NOMO-1 (cell line): ENCODE results near the gene BTBD10.

Experiments used
- DNase-seq, 2 experiments: peaks; one replicate each; lab custom pipeline; 2025; ENCODE audit not compliant: unreplicated experiment in 2 of 2; lab: John Stamatoyannopoulos, UW

BTBD10 gene

GRCh38 chr11:13376838-13377237 is 86.2 kb downstream of the BTBD10 start:
- DNase-seq = no peak

- no peak for DNase-seq
These were observed 86.6 kb downstream of the BTBD10 start for GRCh38 chr11:13376402-13376801.

DNA sequence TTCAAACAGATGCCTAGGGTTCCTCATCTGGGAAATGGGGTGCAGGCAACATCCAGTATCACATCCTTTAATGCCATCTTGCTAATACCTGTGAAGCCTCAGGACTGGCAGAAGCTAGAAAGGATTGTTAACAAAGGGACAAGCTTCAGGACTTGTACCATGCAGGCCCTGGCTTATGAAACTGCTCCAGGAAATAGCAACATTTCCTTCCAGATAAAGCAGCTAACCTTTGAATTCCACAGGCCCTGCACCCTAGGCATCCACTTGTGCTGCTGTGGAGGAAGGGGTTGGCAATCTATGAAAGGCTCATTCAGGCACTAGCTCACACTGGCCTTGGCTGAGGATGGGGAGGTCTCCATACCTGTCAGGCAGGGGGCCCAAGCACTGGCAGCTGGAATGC is 87.2 kb downstream of the BTBD10 start:
- no peak for DNase-seq

GRCh38 chr11:13373216-13373615 is 89.8 kb downstream of the BTBD10 start:
- DNase-seq = no peak

- no peak for DNase-seq
These were observed 95.0 kb downstream of the BTBD10 start for GRCh38 chr11:13368041-13368446.

- DNase-seq = no peak
These were observed 95.9 kb downstream of the BTBD10 start for GRCh38 chr11:13367115-13367514.

- DNase-seq = no peak
These were observed 96.6 kb downstream of the BTBD10 start for GRCh38 chr11:13366266-13367026.

GRCh38 chr11:13364388-13364787 is 98.6 kb downstream of the BTBD10 start:
- no peak for DNase-seq

GRCh38 chr11:13362596-13363109 is 100.4 kb downstream of the BTBD10 start:
- no peak for DNase-seq

DNA sequence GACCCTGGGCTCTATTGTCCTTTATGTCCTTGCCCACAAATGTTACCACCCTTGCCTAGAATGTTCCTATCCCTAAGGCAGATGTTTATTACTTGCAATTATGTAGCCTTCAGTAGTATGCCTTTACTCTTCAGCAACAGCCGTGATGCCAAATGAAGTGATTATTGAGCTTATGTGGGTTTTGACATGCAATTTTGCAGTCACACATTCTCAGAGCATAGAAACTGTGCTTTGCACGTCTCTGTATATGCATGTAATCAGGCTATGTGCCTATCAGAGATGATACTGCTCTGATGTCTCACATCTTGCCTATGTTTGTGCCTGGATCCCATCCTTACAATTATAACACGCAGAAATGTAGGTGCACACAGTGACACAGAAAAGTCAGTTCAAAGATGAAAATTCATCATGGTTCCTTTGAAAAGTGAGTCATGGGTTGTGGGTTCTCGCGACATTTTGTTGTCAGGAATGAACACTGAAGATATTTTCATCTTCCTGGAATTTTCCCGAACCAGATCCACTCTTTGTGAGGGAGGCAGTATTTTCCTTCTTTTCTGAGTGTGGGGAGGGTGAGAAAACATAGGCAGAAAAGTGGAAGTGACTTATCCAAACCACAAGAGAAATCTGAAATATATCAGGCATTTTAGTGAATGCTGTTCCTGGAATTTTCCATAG is 104.3 kb downstream of the BTBD10 start:
- no peak for DNase-seq

- no peak for DNase-seq
These were observed 105.8 kb downstream of the BTBD10 start for GRCh38 chr11:13357232-13357631.

DNA sequence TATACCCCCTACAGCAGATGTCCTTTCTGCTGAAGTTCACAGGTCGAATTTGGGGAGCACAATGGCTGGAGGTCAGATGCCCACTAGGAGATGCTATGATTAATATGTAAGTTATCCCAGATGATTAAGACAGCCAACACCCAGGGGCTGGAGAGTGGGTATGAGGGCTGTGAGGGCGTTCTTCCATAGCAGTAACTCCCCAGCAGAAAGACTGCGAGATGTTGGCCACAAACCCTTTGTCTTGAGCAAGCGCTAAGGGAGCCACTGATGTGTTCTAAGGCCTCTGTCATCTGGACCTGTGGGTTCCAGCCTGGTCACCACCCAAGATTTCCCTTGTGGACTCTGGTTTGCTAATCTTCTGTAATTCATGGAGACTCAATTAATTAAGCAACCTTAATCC is 107.8 kb downstream of the BTBD10 start:
- DNase-seq = no peak

DNA sequence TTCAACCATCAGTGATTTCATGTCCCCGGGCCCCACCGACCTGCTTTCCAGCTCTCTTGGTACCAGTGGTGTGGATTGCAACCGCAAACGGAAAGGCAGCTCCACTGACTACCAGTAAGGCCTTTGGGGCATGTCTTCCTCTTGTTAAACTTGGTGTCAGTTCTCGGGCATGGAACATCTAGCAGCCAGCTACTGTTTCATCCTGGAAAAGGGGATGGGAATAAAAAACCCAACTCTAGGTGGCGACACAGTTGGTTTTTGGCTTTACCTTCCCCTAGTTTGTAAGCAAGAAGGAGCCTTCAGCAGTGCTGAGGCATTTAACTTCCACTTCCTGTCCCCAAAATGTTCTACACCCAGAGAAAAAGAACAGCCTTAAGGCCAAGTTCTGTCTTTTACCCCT is 108.7 kb downstream of the BTBD10 start:
- no peak for DNase-seq

GRCh38 chr11:13352711-13353110 is 110.3 kb downstream of the BTBD10 start:
- DNase-seq = no peak

GRCh38 chr11:13349581-13349980 is 113.4 kb downstream of the BTBD10 start:
- no peak for DNase-seq

DNA sequence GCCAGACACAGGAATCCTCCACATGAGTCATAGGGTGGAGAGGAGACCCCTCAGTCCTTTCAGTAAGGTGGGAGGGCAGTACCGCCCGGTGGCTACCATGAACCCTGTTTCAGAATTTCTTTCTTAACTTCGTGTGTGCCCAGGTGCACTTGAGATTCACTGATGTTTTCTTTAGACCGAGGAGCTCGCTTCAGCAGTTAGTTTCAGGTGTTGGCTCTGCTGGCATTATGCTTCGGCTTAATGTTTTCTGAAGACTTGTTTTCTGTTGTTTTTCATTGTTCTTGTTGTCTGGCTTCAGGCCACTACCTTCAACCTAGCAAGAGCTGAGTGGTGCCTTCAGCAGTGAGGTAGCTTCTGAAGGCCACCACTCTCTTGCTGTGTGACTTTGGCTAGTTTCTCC is 114.0 kb downstream of the BTBD10 start:
- no peak for DNase-seq

GRCh38 chr11:13348305-13348704 is 114.7 kb downstream of the BTBD10 start:
- DNase-seq = no peak

- no peak for DNase-seq
These were observed 115.1 kb downstream of the BTBD10 start for GRCh38 chr11:13347901-13348300.

DNA sequence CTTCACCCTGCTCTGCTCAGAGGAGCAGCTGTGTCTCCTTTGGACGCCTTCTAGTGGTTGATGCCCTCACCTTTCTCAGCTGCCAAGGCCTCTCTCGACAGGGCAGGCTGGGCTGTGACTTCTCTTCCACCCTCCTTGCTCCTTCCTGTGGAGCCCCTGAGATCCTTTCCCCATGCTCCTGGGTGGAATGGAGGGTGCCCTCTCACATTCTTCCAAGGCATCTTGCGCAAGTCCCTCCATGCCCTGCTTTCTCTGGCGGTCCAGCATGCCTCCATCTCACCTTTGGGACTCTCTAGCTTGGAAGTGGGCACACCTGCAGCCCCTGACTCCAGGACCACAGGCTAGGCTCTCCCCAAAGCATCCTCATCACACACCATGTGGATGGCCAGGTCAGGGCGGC is 116.6 kb downstream of the BTBD10 start:
- no peak for DNase-seq

GRCh38 chr11:13344818-13345217 is 118.2 kb downstream of the BTBD10 start:
- DNase-seq = no peak

GRCh38 chr11:13343931-13344717 is 118.9 kb downstream of the BTBD10 start:
- peak; percentile 32 to 44 for DNase-seq
